ENCODE results near the gene PRKCH.

DNA sequence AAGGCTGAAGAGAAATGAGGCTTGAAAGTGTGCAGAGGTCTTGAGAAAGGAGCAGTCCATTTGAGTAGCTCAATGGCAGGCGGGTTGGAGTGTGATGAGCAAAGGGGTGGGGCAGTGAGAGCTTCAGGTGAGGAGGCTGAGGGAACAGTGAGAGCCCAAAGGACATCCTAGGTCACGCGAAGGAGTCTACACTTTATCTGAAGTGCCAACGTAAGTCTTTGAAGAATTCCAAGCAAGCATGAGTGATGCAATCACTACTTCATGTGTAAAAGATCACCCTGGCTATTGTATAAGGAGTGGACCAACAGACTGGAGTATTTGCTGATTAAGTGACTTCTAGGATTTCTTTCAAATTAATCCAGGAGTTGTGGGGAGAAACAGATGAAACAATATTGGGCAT is 214.1 kb downstream of the PRKCH start:
- no peak for TF ChIP-seq CTCF (IDR thresholded peaks at IDR 0.05)
- no peak for TF ChIP-seq POLR2A (IDR thresholded peaks at IDR 0.05)
